HepG2 (cell line): ENCODE measurements around the gene PLA2G2A. TPM values are rescaled to one million over a fixed set of nuclear protein-coding genes. Genes with fewer than 3 reads are reported as not detected.

Source experiments
- BORCS8-MEF2B ChIP-seq: sonication (generic); formaldehyde crosslinking; IDR thresholded peaks from 2 replicates; pipeline ENCODE4 v1.8.0; 2022; ENCODE audit warnings: mild to moderate bottlenecking, missing genetic modification reagents
- BRD4 ChIP-seq: sonication (generic); formaldehyde crosslinking; IDR thresholded peaks from 2 replicates; pipeline ENCODE4 v1.4.0; 2020; ENCODE audit warnings: missing genetic modification reagents
- CENPBD1 ChIP-seq: sonication (generic); formaldehyde crosslinking; IDR thresholded peaks from 2 replicates; pipeline ENCODE4 v1.8.0; 2022; ENCODE audit warnings: missing genetic modification reagents, low read depth, mild to moderate bottlenecking, borderline replicate concordance
- ELK4 ChIP-seq: sonication (generic); formaldehyde crosslinking; IDR thresholded peaks from 2 replicates; pipeline ENCODE4 v1.9.0; 2021; ENCODE audit warnings: missing genetic modification reagents, borderline replicate concordance
- EP300 ChIP-seq, 3 experiments: sonication (generic) in 1 of 3; formaldehyde crosslinking in 1 of 3; IDR thresholded peaks; 2 replicates each; pipeline versions ENCODE4 v1.5.1 to v1.6.1; 2011 to 2020; ENCODE audit warnings: low read depth in 2 of 3, low read length in 2 of 3, borderline replicate concordance in 1 of 3, improper control_type of control experiment in 1 of 3, mild to moderate bottlenecking in 1 of 3, missing genetic modification reagents in 1 of 3, moderate library complexity in 1 of 3
- ETS1 ChIP-seq: sonication (generic); formaldehyde crosslinking; IDR thresholded peaks from 2 replicates; pipeline ENCODE4 v1.4.0; 2020; ENCODE audit warnings: missing genetic modification reagents
- GATAD2A ChIP-seq: IDR thresholded peaks from 2 replicates; pipeline ENCODE4 v1.6.1; 2016
- ISL2 ChIP-seq: sonication (generic); formaldehyde crosslinking; IDR thresholded peaks from 2 replicates; pipeline ENCODE4 v1.5.0; 2020; ENCODE audit warnings: missing genetic modification reagents
- NCOA2 ChIP-seq: sonication (generic); formaldehyde crosslinking; IDR thresholded peaks from 2 replicates; pipeline ENCODE4 v1.8.0; 2022; ENCODE audit warnings: inconsistent platforms
- NR2F2 ChIP-seq: IDR thresholded peaks from 2 replicates; pipeline ENCODE4 v1.6.1; 2012; ENCODE audit warnings: low read depth, inconsistent platforms, borderline replicate concordance
- NR3C1 ChIP-seq: sonication (generic); formaldehyde crosslinking; IDR thresholded peaks from 2 replicates; pipeline ENCODE4 v1.4.0; 2020; ENCODE audit warnings: missing genetic modification reagents
- RBM39 ChIP-seq: fragments of 200-400 bp; formaldehyde crosslinking; IDR thresholded peaks from one replicate; pipeline ENCODE4 v1.6.1; 2018; ENCODE audit warnings: antibody characterized with exemption, mild to moderate bottlenecking, low read depth, low read length; ENCODE audit not compliant: poor library complexity, severe bottlenecking
- SIX4 ChIP-seq: sonication (generic); formaldehyde crosslinking; IDR thresholded peaks from 2 replicates; pipeline ENCODE4 v1.4.0; 2020; ENCODE audit warnings: missing genetic modification reagents
- SOX13 ChIP-seq, 3 experiments: fragments of 450-650 bp in 1 of 3; sonication (generic) in 1 of 3; formaldehyde crosslinking in 1 of 3; IDR thresholded peaks in 2 of 3; conservative IDR thresholded peaks in 1 of 3; 2 replicates each; pipeline versions ENCODE4 v1.5.0 to v1.6.1; 2016 to 2020; ENCODE audit warnings: antibody characterized with exemption in 1 of 3, mild to moderate bottlenecking in 1 of 3, missing compliant biosample characterization in 1 of 3, missing genetic modification reagents in 1 of 3, moderate library complexity in 1 of 3
- STAT6 ChIP-seq: sonication (generic); formaldehyde crosslinking; IDR thresholded peaks from 2 replicates; pipeline ENCODE4 v1.4.0; 2020; ENCODE audit warnings: missing genetic modification reagents, mild to moderate bottlenecking, borderline replicate concordance
- TCF7 ChIP-seq: sonication (generic); IDR thresholded peaks from 2 replicates; pipeline ENCODE4 v1.6.1; 2016; ENCODE audit warnings: antibody characterized with exemption, low read depth
- THRA ChIP-seq: sonication (generic); formaldehyde crosslinking; IDR thresholded peaks from 2 replicates; pipeline ENCODE4 v1.4.0; 2020; ENCODE audit warnings: missing genetic modification reagents, borderline replicate concordance
- U2AF1 ChIP-seq: fragments of 200-400 bp; formaldehyde crosslinking; optimal IDR thresholded peaks from 2 replicates; pipeline ENCODE3; 2017; ENCODE audit warnings: mild to moderate bottlenecking, low read depth, low read length
- ZNF275 ChIP-seq: sonication (generic); formaldehyde crosslinking; IDR thresholded peaks from 2 replicates; pipeline ENCODE4 v1.8.0; 2022; ENCODE audit warnings: missing genetic modification reagents, mild to moderate bottlenecking, inconsistent platforms, borderline replicate concordance
- ZNF354B ChIP-seq: sonication (generic); formaldehyde crosslinking; IDR thresholded peaks from 2 replicates; pipeline ENCODE4 v1.8.0; 2022; ENCODE audit warnings: mild to moderate bottlenecking, missing genetic modification reagents
- ZNF781 ChIP-seq: sonication (generic); formaldehyde crosslinking; IDR thresholded peaks from 2 replicates; pipeline ENCODE4 v1.5.1; 2020; ENCODE audit warnings: borderline replicate concordance, mild to moderate bottlenecking, missing genetic modification reagents; ENCODE audit errors: not compliant biosample characterization
- polyA plus RNA-seq, 8 experiments: library from polyadenylated mRNA; depleted of rRNA in 3 of 8; stranded (reverse) in 7 of 8; unstranded in 1 of 8; fragments of >200 nt; fragmentation: Illumina TruSeq in 4 of 8; extraction: Trizol in 4 of 8; gene quantifications; 2 replicates each; pipeline versions ENCODE4 v1.2.1 to v1.2.3, GENCODE V29; 2011 to 2016; ENCODE audit warnings: low read depth in 4 of 8, missing spikeins in 1 of 8, mixed read lengths in 1 of 8; ENCODE audit not compliant: insufficient read depth in 1 of 8
- total RNA-seq, 5 experiments: library from RNA; depleted of rRNA; stranded (reverse); fragments of >200 nt; fragmentation: Illumina TruSeq; extraction: Trizol; gene quantifications; 2 replicates each; pipeline ENCODE4 v1.2.3, GENCODE V29; 2016; ENCODE audit warnings: low read depth in 1 of 5

Gene PLA2G2A
- total and polyA plus RNA-seq, 2 of the 13 experiments (the other 11 are each of a cell fraction or from before 2014, with no cell fraction given): 0.35 to 30.3 TPM

GRCh38 chr1:19946331-19946751, 33.1 kb downstream of the PLA2G2A start (continued):
- TF ChIP-seq THRA (peak; percentile 51; the same call in 1 of the 2 replicates), U2AF1 (no peak), STAT6 (CRISPR knock-in tag) (no peak), CENPBD1 (CRISPR knock-in tag) (no peak), ELK4 (CRISPR knock-in tag) (no peak), ZNF354B (CRISPR knock-in tag) (no peak), ZNF781 (no peak), NR2F2 (no peak), EP300 (IDR thresholded peaks at IDR 0.05; ENCODE audit: low read depth in 2 of 2, low read length in 2 of 2) (peak in 1 of 2 experiments; percentile 37; a peak in 1 of 4 replicates), EP300 (CRISPR knock-in tag; IDR thresholded peaks at IDR 0.05; ENCODE audit: borderline replicate concordance) (peak; percentile 62; the same call in 1 of the 2 replicates), NR3C1 (no peak), ISL2 (CRISPR knock-in tag) (peak; percentile 76), RBM39 (no peak), GATAD2A (no peak), SIX4 (peak; percentile 17; the same call in 1 of the 2 replicates), TCF7 (peak; percentile 85), ZNF275 (CRISPR knock-in tag) (no peak), SOX13 (IDR thresholded peaks at IDR 0.05) (no peak), SOX13 (CRISPR knock-in tag; conservative IDR thresholded peaks at IDR 0.05 in 1 of 2, IDR thresholded peaks at IDR 0.05 in 1 of 2) (peak in 1 of 2 experiments; percentile 71; a peak in 2 of 4 replicates), NCOA2 (CRISPR knock-in tag) (peak; percentile 76), BORCS8-MEF2B (no peak), ETS1 (CRISPR knock-in tag) (no peak), BRD4 (CRISPR knock-in tag) (no peak)
